NCI-H774 (cell line): ENCODE results near the gene CHD6.

Experiments
- DNase-seq: peaks from one replicate; lab custom pipeline; 2025; lab: John Stamatoyannopoulos, UW

The CHD6 gene

GRCh38 chr20:41395667-41396664 is 222.2 kb downstream of the CHD6 start:
- DNase-seq: no peak

GRCh38 chr20:41394931-41395666 is 223.1 kb downstream of the CHD6 start:
- no peak for DNase-seq

GRCh38 chr20:41394081-41394480 is 224.1 kb downstream of the CHD6 start:
- no peak for DNase-seq

- DNase-seq: no peak
These were observed 224.5 kb downstream of the CHD6 start for GRCh38 chr20:41393705-41394066.

GRCh38 chr20:41392871-41393704 is 225.1 kb downstream of the CHD6 start:
- no peak for DNase-seq

GRCh38 chr20:41392295-41392694 is 225.9 kb downstream of the CHD6 start:
- no peak for DNase-seq

GRCh38 chr20:41391587-41392001 is 226.6 kb downstream of the CHD6 start:
- no peak for DNase-seq

GRCh38 chr20:41390889-41391288 is 227.3 kb downstream of the CHD6 start:
- no peak for DNase-seq

- DNase-seq: no peak
These were observed 230.7 kb downstream of the CHD6 start for GRCh38 chr20:41387444-41387851.

- no peak for DNase-seq
These were observed 231.4 kb downstream of the CHD6 start for GRCh38 chr20:41386502-41387427.

GRCh38 chr20:41382791-41383305 is 235.3 kb downstream of the CHD6 start:
- DNase-seq: no peak

GRCh38 chr20:41380551-41381193 is 237.5 kb downstream of the CHD6 start:
- no peak for DNase-seq

- no peak for DNase-seq
These were observed 238.6 kb downstream of the CHD6 start for GRCh38 chr20:41379551-41379950.

GRCh38 chr20:41377275-41377674 is 240.9 kb downstream of the CHD6 start:
- no peak for DNase-seq

- DNase-seq: no peak
These were observed 241.8 kb downstream of the CHD6 start for GRCh38 chr20:41376349-41376748.

- DNase-seq: no peak
These were observed 242.3 kb downstream of the CHD6 start for GRCh38 chr20:41375846-41376245.

- DNase-seq: no peak
These were observed 244.0 kb downstream of the CHD6 start for GRCh38 chr20:41373931-41374920.

GRCh38 chr20:41373251-41373783 is 244.9 kb downstream of the CHD6 start:
- DNase-seq: no peak

GRCh38 chr20:41371371-41371770 is 246.8 kb downstream of the CHD6 start:
- DNase-seq: no peak
